ENCODE measurements around the gene FAM124A. TPM values are rescaled to one million over a fixed set of nuclear protein-coding genes. Genes with fewer than 3 reads are reported as not detected.

Gene FAM124A
- total RNA-seq, 1 donor from 2014 or later: 5.7 TPM

GRCh38 chr13:51328488-51328887 lies 106.3 kb downstream of the FAM124A start:
- Histone ChIP-seq H3K4me3 (no peak overlapping the region), H3K27ac (replicated peaks) (no peak overlapping the region), H3K36me3 (no peaks in the 10 kb centered on the region), H3K27me3 (ENCODE audit: low read depth) (no peaks in the 10 kb centered on the region), H3K4me1 (no peaks in the 10 kb centered on the region), H3K9me3 (replicated peaks) (no peaks in the 10 kb centered on the region)
- no peak for DNase-seq
- no peak for TF ChIP-seq CTCF (IDR thresholded peaks at IDR 0.05; ENCODE audit: borderline replicate concordance)
- intact Hi-C loops (cut with micrococcal nuclease): no loop called here

- intact Hi-C loops (cut with micrococcal nuclease): no loop called here
- no peak overlapping the region for H3K4me3 ChIP-seq
- H3K27me3 ChIP-seq (ENCODE audit: low read depth): no peaks in the 10 kb centered on the region
- no peak for DNase-seq
- H3K4me1 ChIP-seq: no peaks in the 10 kb centered on the region
- H3K9me3 ChIP-seq (replicated peaks): no peaks in the 10 kb centered on the region
- no peaks in the 10 kb centered on the region for H3K36me3 ChIP-seq
- no peak overlapping the region for H3K27ac ChIP-seq (replicated peaks)
- TF ChIP-seq CTCF (IDR thresholded peaks at IDR 0.05; ENCODE audit: borderline replicate concordance): no peak
Measured at GRCh38 chr13:51329606-51330005, 107.4 kb downstream of the FAM124A start.

- no peaks in the 10 kb centered on the region for H3K4me1 ChIP-seq
- intact Hi-C loops (cut with micrococcal nuclease): no loop called here
- TF ChIP-seq CTCF (IDR thresholded peaks at IDR 0.05; ENCODE audit: borderline replicate concordance): no peak
- no peak overlapping the region for H3K4me3 ChIP-seq
- H3K36me3 ChIP-seq: no peaks in the 10 kb centered on the region
- no peak overlapping the region for H3K27ac ChIP-seq (replicated peaks)
- H3K9me3 ChIP-seq (replicated peaks): no peaks in the 10 kb centered on the region
- no peak for DNase-seq
- H3K27me3 ChIP-seq (ENCODE audit: low read depth): no peaks in the 10 kb centered on the region
Measured at GRCh38 chr13:51330791-51331190, 108.6 kb downstream of the FAM124A start.

- Histone ChIP-seq H3K9me3 (replicated peaks) (no peaks in the 10 kb centered on the region), H3K36me3 (no peaks in the 10 kb centered on the region), H3K27ac (replicated peaks) (no peak overlapping the region), H3K27me3 (ENCODE audit: low read depth) (no peaks in the 10 kb centered on the region), H3K4me1 (no peaks in the 10 kb centered on the region), H3K4me3 (no peak overlapping the region)
- DNase-seq: no peak
- intact Hi-C loops (cut with micrococcal nuclease): no loop called here
- no peak for TF ChIP-seq CTCF (IDR thresholded peaks at IDR 0.05; ENCODE audit: borderline replicate concordance)
Measured at GRCh38 chr13:51331354-51331861, 109.2 kb downstream of the FAM124A start.

GRCh38 chr13:51332566-51333361 lies 110.6 kb downstream of the FAM124A start:
- intact Hi-C loops (cut with micrococcal nuclease): no loop called here

More at GRCh38 chr13:51332566-51333361, 110.6 kb downstream of the FAM124A start:
- Histone ChIP-seq H3K36me3 (no peaks in the 10 kb centered on the region), H3K27ac (replicated peaks) (no peak overlapping the region), H3K4me1 (no peaks in the 10 kb centered on the region), H3K9me3 (replicated peaks) (no peaks in the 10 kb centered on the region), H3K27me3 (ENCODE audit: low read depth) (no peaks in the 10 kb centered on the region), H3K4me3 (no peak overlapping the region)
- no peak for TF ChIP-seq CTCF (IDR thresholded peaks at IDR 0.05; ENCODE audit: borderline replicate concordance)
- DNase-seq: no peak
